GM23248 (cell line): ENCODE measurements around the gene WFDC5. TPM values are rescaled to one million over a fixed set of nuclear protein-coding genes. Genes with fewer than 3 reads are reported as not detected.
A peak's percentile ranks its signal among the peaks of the same experiment; 100 is the strongest.
"Not testable (repeated sequence)": the region's sequence is repeated elsewhere in the genome, so short reads cannot be mapped to it uniquely, and the experiment has no call there.

ENCODE experiments used
- DNase-seq: peaks from one replicate; pipeline ENCODE4 v3.0.0-alpha.2; 2015
- H2AFZ ChIP-seq: fragments of 200-600 bp; sonication (generic); 2 replicates; pipeline ENCODE4 v1.6.1; 2016; ENCODE audit warnings: antibody characterized with exemption
- H3F3A ChIP-seq: fragments of 200-600 bp; sonication (generic); 2 replicates; pipeline ENCODE4 v1.6.1; 2016; ENCODE audit warnings: mild to moderate bottlenecking, antibody characterized with exemption, mixed run types; ENCODE audit not compliant: insufficient read depth
- H3K27ac ChIP-seq: fragments of 200-600 bp; sonication (generic); 2 replicates; pipeline ENCODE4 v1.5.1; 2016; ENCODE audit warnings: mild to moderate bottlenecking
- H3K27me3 ChIP-seq: fragments of 200-600 bp; sonication (generic); replicated peaks from 2 replicates; pipeline ENCODE4 v1.6.1; 2016; ENCODE audit warnings: mild to moderate bottlenecking; ENCODE audit not compliant: insufficient read depth
- H3K36me3 ChIP-seq: fragments of 200-600 bp; sonication (generic); 2 replicates; pipeline ENCODE4 v1.6.1; 2016; ENCODE audit warnings: low read depth, mild to moderate bottlenecking
- H3K4me1 ChIP-seq: fragments of 200-600 bp; sonication (generic); 2 replicates; pipeline ENCODE4 v1.6.1; 2016; ENCODE audit warnings: mild to moderate bottlenecking; ENCODE audit not compliant: insufficient read depth
- H3K4me2 ChIP-seq: fragments of 200-600 bp; sonication (generic); one replicate; pipeline ENCODE4 v1.6.1; 2016; ENCODE audit warnings: mild to moderate bottlenecking; ENCODE audit not compliant: unreplicated experiment
- H3K4me3 ChIP-seq: fragments of 200-600 bp; sonication (generic); 2 replicates; pipeline ENCODE4 v1.5.1; 2016; ENCODE audit warnings: mild to moderate bottlenecking
- H3K79me2 ChIP-seq: fragments of 200-600 bp; sonication (generic); 2 replicates; pipeline ENCODE4 v1.6.1; 2016; ENCODE audit warnings: mild to moderate bottlenecking; ENCODE audit not compliant: insufficient read depth
- H3K9ac ChIP-seq: fragments of 200-600 bp; sonication (generic); 2 replicates; pipeline ENCODE4 v1.6.1; 2016; ENCODE audit warnings: mild to moderate bottlenecking
- H3K9me2 ChIP-seq: fragments of 200-600 bp; sonication (generic); 2 replicates; pipeline ENCODE4 v1.6.1; 2016; ENCODE audit warnings: mixed run types, mild to moderate bottlenecking, moderate library complexity; ENCODE audit not compliant: insufficient read depth
- H3K9me3 ChIP-seq: fragments of 200-600 bp; sonication (generic); one replicate; pipeline ENCODE4 v1.6.1; 2017; ENCODE audit warnings: low read depth
- H4K20me1 ChIP-seq: fragments of 200-600 bp; sonication (generic); 2 replicates; pipeline ENCODE4 v1.6.0; 2016; ENCODE audit not compliant: insufficient read depth
- EZH2 ChIP-seq: fragments of 200-600 bp; sonication (generic); IDR thresholded peaks from 2 replicates; pipeline ENCODE4 v1.6.1; 2018; ENCODE audit warnings: antibody characterized with exemption, mild to moderate bottlenecking; ENCODE audit not compliant: insufficient read depth, poor library complexity, severe bottlenecking
- EZH2phosphoT487 ChIP-seq: fragments of 200-600 bp; sonication (generic); IDR thresholded peaks from 2 replicates; pipeline ENCODE4 v1.6.1; 2018; ENCODE audit warnings: antibody characterized with exemption, moderate library complexity, mild to moderate bottlenecking, low read depth; ENCODE audit not compliant: insufficient read depth
- WGBS, 2 experiments: methylation state at CpG; one replicate each; pipeline ENCODE4 v1.1.6; 2015 to 2017; ENCODE audit warnings: low lambda C conversion rate in 2 of 2, low coverage in 1 of 2; ENCODE audit errors: missing lambda C conversion rate in 2 of 2; 5-methylcytosine and 5-hydroxymethylcytosine counted together
- in situ Hi-C: fragments of 300-500 bp; cut with MboI; formaldehyde crosslinking; loops from 2 replicates; pipeline ENCODE4 v1.15.0; 2020
- polyA plus RNA-seq: library from polyadenylated mRNA; unstranded; fragments of >200 nt; fragmentation: Nextera tagmentation; extraction: Ambion mirVana; gene quantifications from 2 replicates; pipeline ENCODE4 v1.2.1, GENCODE V29; 2016
- total RNA-seq: library from RNA; depleted of rRNA; stranded (reverse); fragments of >200 nt; shearing (Covaris generic); gene quantifications from 2 replicates; pipeline ENCODE4 v1.2.3, GENCODE V29; 2014; rRNA removed

WFDC5 gene
- total and polyA plus RNA-seq, 2 experiments from 2014 or later = not detected

GRCh38 chr20:45066372-45066771 is 48.6 kb downstream of the WFDC5 start:
- no peak overlapping the region for H3K9ac ChIP-seq
- no peak overlapping the region for H3K27ac ChIP-seq
- H3K9me3 ChIP-seq = no peaks in the 10 kb centered on the region
- H3K36me3 ChIP-seq = no peaks in the 10 kb centered on the region
- H3F3A ChIP-seq = peaks cover 24% of the 10 kb centered on the region
- H3K27me3 ChIP-seq = no peaks in the 10 kb centered on the region
- no peak overlapping the region for H3K4me2 ChIP-seq
- H3K79me2 ChIP-seq = peaks cover 63% of the 10 kb centered on the region
- TF ChIP-seq EZH2phosphoT487 = no peak
- TF ChIP-seq EZH2 = no peak
- H3K4me1 ChIP-seq = peaks cover 52% of the 10 kb centered on the region
- no peaks in the 10 kb centered on the region for H3K9me2 ChIP-seq
- no peak for DNase-seq
- no peaks in the 10 kb centered on the region for H4K20me1 ChIP-seq
- H3K4me3 ChIP-seq = no peak overlapping the region
- no peak overlapping the region for H2AFZ ChIP-seq
- in situ Hi-C loops = no loop called here
- WGBS, 2 experiments = 90 to 93% methylated on average over 7 of the region's 7 CpGs

GRCh38 chr20:45064812-45065211 is 50.2 kb downstream of the WFDC5 start:
- peak; percentile 32 for DNase-seq
- Histone ChIP-seq H3K9ac (no peak overlapping the region), H3K4me3 (no peak overlapping the region), H2AFZ (no peak overlapping the region), H3K27me3 (no peaks in the 10 kb centered on the region), H3F3A (peaks cover 30% of the 10 kb centered on the region), H3K79me2 (peaks cover 59% of the 10 kb centered on the region), H4K20me1 (no peaks in the 10 kb centered on the region), H3K36me3 (no peaks in the 10 kb centered on the region), H3K9me2 (no peaks in the 10 kb centered on the region), H3K4me1 (peaks cover 62% of the 10 kb centered on the region), H3K9me3 (no peaks in the 10 kb centered on the region), H3K4me2 (no peak overlapping the region), H3K27ac (0 out of 2 replicates have a peak overlapping the region, but pooled peaks have one; percentile 5)
- in situ Hi-C loops = no loop called here
- TF ChIP-seq EZH2phosphoT487 = no peak

GRCh38 chr20:45063107-45063506 is 51.9 kb downstream of the WFDC5 start:
- H3K36me3 ChIP-seq, H3K4me3 ChIP-seq, in situ Hi-C loops, H3K27me3 ChIP-seq, H4K20me1 ChIP-seq, H3K9ac ChIP-seq, H2AFZ ChIP-seq, DNase-seq, H3K4me2 ChIP-seq, H3K27ac ChIP-seq, H3K9me3 ChIP-seq, H3K9me2 ChIP-seq: not testable (repeated sequence)
- Histone ChIP-seq H3F3A (peaks cover 24% of the 10 kb centered on the region), H3K79me2 (peaks cover 42% of the 10 kb centered on the region), H3K4me1 (peaks cover 73% of the 10 kb centered on the region)
- 97 to 98% methylated on average over 2 of the region's 2 CpGs for WGBS, 2 experiments

GRCh38 chr20:45061244-45061643 is 53.7 kb downstream of the WFDC5 start:
- peaks cover 54% of the 10 kb centered on the region for H3K4me1 ChIP-seq
- H3F3A ChIP-seq = peaks cover 13% of the 10 kb centered on the region
- H2AFZ ChIP-seq = no peak overlapping the region
- no peaks in the 10 kb centered on the region for H3K27me3 ChIP-seq
- peak overlapping the region; percentile 65 for H3K27ac ChIP-seq
- H4K20me1 ChIP-seq = no peaks in the 10 kb centered on the region
- in situ Hi-C loops = no loop called here
- peaks cover 28% of the 10 kb centered on the region for H3K79me2 ChIP-seq
- H3K9ac ChIP-seq = no peak overlapping the region
- no peaks in the 10 kb centered on the region for H3K36me3 ChIP-seq
- WGBS, 2 experiments = 12 to 14% methylated on average over 4 of the region's 4 CpGs
- no peak overlapping the region for H3K4me3 ChIP-seq
- no peaks in the 10 kb centered on the region for H3K9me3 ChIP-seq
- DNase-seq = peak; percentile 95
- H3K9me2 ChIP-seq = no peaks in the 10 kb centered on the region
- TF ChIP-seq EZH2phosphoT487 = no peak
- no peak for TF ChIP-seq EZH2
- H3K4me2 ChIP-seq = peak overlapping the region; percentile 19

GRCh38 chr20:45060294-45060693 is 54.7 kb downstream of the WFDC5 start:
- no peak overlapping the region for H3K9ac ChIP-seq
- 87 to 91% methylated on average over 4 of the region's 4 CpGs for WGBS, 2 experiments

More at GRCh38 chr20:45060294-45060693, 54.7 kb downstream of the WFDC5 start:
- no peak for TF ChIP-seq EZH2
- TF ChIP-seq EZH2phosphoT487 = no peak
- H3K9me3 ChIP-seq = no peaks in the 10 kb centered on the region
- in situ Hi-C loops = no loop called here
- H3K27me3 ChIP-seq = no peaks in the 10 kb centered on the region
- H3K79me2 ChIP-seq = peaks cover 19% of the 10 kb centered on the region
- no peaks in the 10 kb centered on the region for H3K9me2 ChIP-seq
- no peaks in the 10 kb centered on the region for H4K20me1 ChIP-seq
- no peak overlapping the region for H2AFZ ChIP-seq
- DNase-seq = no peak
- H3K4me2 ChIP-seq = peak overlapping the region; percentile 19
- H3K27ac ChIP-seq = peak overlapping the region; percentile 65
- no peak overlapping the region for H3K4me3 ChIP-seq
- H3F3A ChIP-seq = peaks cover 13% of the 10 kb centered on the region
- H3K4me1 ChIP-seq = peaks cover 46% of the 10 kb centered on the region
- H3K36me3 ChIP-seq = no peaks in the 10 kb centered on the region

Other genes with a start within 250 kb of the WFDC5 start
- 95.0 and 116 TPM in 2 replicates for gene YWHAB, start 229.5 kb downstream of the WFDC5 start, total RNA-seq
- gene YWHAB, start 229.5 kb downstream of the WFDC5 start, polyA plus RNA-seq = 425 and 445 TPM in 2 replicates
- 5.9 and 33.5 TPM in 2 replicates for gene PABPC1L, start 205.1 kb downstream of the WFDC5 start, total RNA-seq
- gene PABPC1L, start 205.1 kb downstream of the WFDC5 start, polyA plus RNA-seq = 7.8 and 10.4 TPM in 2 replicates
- 53.0 and 63.8 TPM in 2 replicates for gene TOMM34, start 154.8 kb downstream of the WFDC5 start, total RNA-seq
- gene TOMM34, start 154.8 kb downstream of the WFDC5 start, polyA plus RNA-seq = 63.4 and 69.9 TPM in 2 replicates
- gene STK4, start 148.7 kb downstream of the WFDC5 start, total RNA-seq = 21.9 and 30.4 TPM in 2 replicates
- gene STK4, start 148.7 kb downstream of the WFDC5 start, polyA plus RNA-seq = 33.4 and 35.1 TPM in 2 replicates
- 0.11 and 0.25 TPM in 2 replicates for gene KCNS1, start 14.0 kb downstream of the WFDC5 start, total RNA-seq
- 0.55 and 0.99 TPM in 2 replicates for gene KCNS1, start 14.0 kb downstream of the WFDC5 start, polyA plus RNA-seq
- gene WFDC12, start 9.3 kb upstream of the WFDC5 start, total RNA-seq = not detected in 2 replicates
- gene WFDC12, start 9.3 kb upstream of the WFDC5 start, polyA plus RNA-seq = not detected in 2 replicates
- 1.5 TPM in 1 of 2 replicates, not detected in the other for gene PI3, start 59.7 kb upstream of the WFDC5 start, total RNA-seq
- gene PI3, start 59.7 kb upstream of the WFDC5 start, polyA plus RNA-seq = not detected in 2 replicates
- gene SEMG1, start 91.9 kb upstream of the WFDC5 start, total RNA-seq = not detected in 2 replicates
- gene SEMG1, start 91.9 kb upstream of the WFDC5 start, polyA plus RNA-seq = not detected in 2 replicates
- not detected in 2 replicates for gene SEMG2, start 106.2 kb upstream of the WFDC5 start, total RNA-seq
- gene SEMG2, start 106.2 kb upstream of the WFDC5 start, polyA plus RNA-seq = not detected in 2 replicates
- gene SLPI, start 139.4 kb upstream of the WFDC5 start, total RNA-seq = 1.7 TPM in 1 of 2 replicates, not detected in the other
- 3.4 and 3.7 TPM in 2 replicates for gene SLPI, start 139.4 kb upstream of the WFDC5 start, polyA plus RNA-seq
- gene RBPJL, start 191.7 kb upstream of the WFDC5 start, total RNA-seq = not detected in 2 replicates
- gene RBPJL, start 191.7 kb upstream of the WFDC5 start, polyA plus RNA-seq = not detected in 2 replicates
- gene MATN4, start 193.1 kb upstream of the WFDC5 start, total RNA-seq = not detected in 2 replicates
- 0.09 TPM in 1 of 2 replicates, not detected in the other for gene MATN4, start 193.1 kb upstream of the WFDC5 start, polyA plus RNA-seq
- 368 and 410 TPM in 2 replicates for gene SDC4, start 233.2 kb upstream of the WFDC5 start, total RNA-seq
- gene SDC4, start 233.2 kb upstream of the WFDC5 start, polyA plus RNA-seq = 454 and 461 TPM in 2 replicates
- gene SYS1, start 248.0 kb upstream of the WFDC5 start, total RNA-seq = 27.3 and 38.7 TPM in 2 replicates
- gene SYS1, start 248.0 kb upstream of the WFDC5 start, polyA plus RNA-seq = 24.6 and 27.1 TPM in 2 replicates